H1 (cell line): ENCODE data around the gene TNFAIP8. TPM values are rescaled to one million over a fixed set of nuclear protein-coding genes. Genes with fewer than 3 reads are reported as not detected.

Source experiments
- CTCF ChIA-PET: fragments of 300-600 bp; sonication (Branson Sonifier 250); formaldehyde crosslinking; loops from one replicate; lab custom pipeline; 2021; ENCODE audit not compliant: partially characterized antibody; lab: Charles Lee
- POLR2A ChIA-PET: fragments of 300-600 bp; sonication (Branson Sonifier 250); formaldehyde crosslinking; loops from one replicate; lab custom pipeline; 2021; ENCODE audit warnings: inconsistent platforms; ENCODE audit not compliant: partially characterized antibody; lab: Charles Lee
- DNase-seq, 2 experiments: peaks; one replicate each; pipeline versions ENCODE4 v3.0.0 to v3.0.0-alpha.2; 2010 to 2022; ENCODE audit warnings: low spot score in 2 of 2, low read depth in 1 of 2, mixed read lengths in 1 of 2
- FAIRE-seq: peaks from 2 replicates; lab custom pipeline; 2011; peaks lifted over from hg19 to GRCh38; lab: Jason Lieb, UNC
- H2AFZ ChIP-seq: 2 replicates; pipeline ENCODE4 v1.8.1; 2012; ENCODE audit warnings: low read length, inconsistent platforms
- H2AK5ac ChIP-seq: 2 replicates; pipeline ENCODE4 v1.6.1; 2013; ENCODE audit warnings: low read depth, low read length
- H2BK120ac ChIP-seq: replicated peaks from 2 replicates; pipeline ENCODE3; 2013; ENCODE audit warnings: low read depth, low read length, inconsistent platforms
- H2BK12ac ChIP-seq: 2 replicates; pipeline ENCODE4 v1.6.1; 2013; ENCODE audit warnings: low read depth, low read length
- H2BK15ac ChIP-seq: 2 replicates; pipeline ENCODE4 v1.6.1; 2013; ENCODE audit warnings: low read length
- H2BK20ac ChIP-seq: 2 replicates; pipeline ENCODE4 v1.6.1; 2013; ENCODE audit warnings: low read length
- H2BK5ac ChIP-seq: 2 replicates; pipeline ENCODE4 v1.6.1; 2013; ENCODE audit warnings: low read depth, low read length
- H3K14ac ChIP-seq: 2 replicates; pipeline ENCODE4 v1.6.1; 2013; ENCODE audit warnings: inconsistent platforms; ENCODE audit not compliant: insufficient read length
- H3K18ac ChIP-seq: 2 replicates; pipeline ENCODE4 v1.6.1; 2013; ENCODE audit warnings: low read length; ENCODE audit errors: extremely low read depth
- H3K23ac ChIP-seq: 2 replicates; pipeline ENCODE4 v1.6.1; 2013; ENCODE audit warnings: inconsistent platforms; ENCODE audit not compliant: insufficient read length
- H3K23me2 ChIP-seq: 2 replicates; pipeline ENCODE4 v1.6.1; 2013; ENCODE audit warnings: low read depth, low read length
- H3K27ac ChIP-seq: 2 replicates; pipeline ENCODE4 v1.6.1; 2011; ENCODE audit warnings: low read depth, low read length, inconsistent platforms
- H3K27me3 ChIP-seq, 4 experiments: replicated peaks in 1 of 4; 1 replicate in 1 of 4; 2 replicates in 3 of 4; pipeline versions ENCODE4 v1.6.1 to v1.8.1; 2011 to 2013; ENCODE audit warnings: low read length in 3 of 4, mild to moderate bottlenecking in 3 of 4, inconsistent platforms in 2 of 4, mixed read lengths in 2 of 4, moderate library complexity in 1 of 4; ENCODE audit not compliant: control insufficient read depth in 3 of 4, insufficient read depth in 3 of 4; ENCODE audit errors: extremely low read depth in 1 of 4
- H3K36me3 ChIP-seq, 4 experiments: 2 replicates each; pipeline versions ENCODE4 v1.6.1 to v1.8.1; 2011 to 2013; ENCODE audit warnings: mild to moderate bottlenecking in 4 of 4, low read length in 3 of 4, moderate library complexity in 2 of 4, control low read depth in 1 of 4, inconsistent platforms in 1 of 4; ENCODE audit not compliant: insufficient read depth in 4 of 4, control insufficient read depth in 2 of 4
- H3K4ac ChIP-seq: replicated peaks from 2 replicates; pipeline ENCODE3; 2013; ENCODE audit warnings: low read length, low read depth, mixed read lengths, inconsistent platforms; ENCODE audit not compliant: insufficient read length
- H3K4me1 ChIP-seq, 4 experiments: replicated peaks in 1 of 4; 1 replicate in 1 of 4; 2 replicates in 3 of 4; pipeline versions ENCODE4 v1.6.1 to v1.8.1; 2011 to 2013; ENCODE audit warnings: low read length in 3 of 4, inconsistent platforms in 2 of 4, mixed read lengths in 1 of 4; ENCODE audit not compliant: insufficient read depth in 4 of 4, control insufficient read depth in 3 of 4
- H3K4me2 ChIP-seq, 2 experiments: 2 replicates each; pipeline versions ENCODE4 v1.6.1 to v1.8.1; 2011 to 2013; ENCODE audit warnings: low read depth in 2 of 2, low read length in 2 of 2, control low read depth in 1 of 2, inconsistent platforms in 1 of 2, mild to moderate bottlenecking in 1 of 2; ENCODE audit not compliant: insufficient read depth in 1 of 2
- H3K4me3 ChIP-seq, 4 experiments: fragments of 200-600, 300-600 bp in 1 of 4; sonication (generic), shearing (Covaris generic), sonication (Bioruptor Twin) in 1 of 4; 2 replicates each; pipeline versions ENCODE4 v1.5.1 to v1.8.1; 2011 to 2016; ENCODE audit warnings: low read length in 4 of 4, low read depth in 3 of 4, control low read depth in 2 of 4, inconsistent platforms in 2 of 4, mild to moderate bottlenecking in 2 of 4, mixed read lengths in 1 of 4, moderate library complexity in 1 of 4; ENCODE audit not compliant: insufficient read depth in 2 of 4; ENCODE audit errors: extremely low read depth in 1 of 4
- H3K56ac ChIP-seq: replicated peaks from 2 replicates; pipeline ENCODE3; 2013; ENCODE audit warnings: low read depth, mild to moderate bottlenecking, mixed read lengths, low read length, inconsistent platforms; ENCODE audit not compliant: insufficient read length
- H3K79me1 ChIP-seq: 2 replicates; pipeline ENCODE4 v1.6.1; 2013; ENCODE audit warnings: low read depth, low read length, control low read depth
- H3K79me2 ChIP-seq, 2 experiments: 2 replicates each; pipeline versions ENCODE4 v1.6.1 to v1.8.1; 2012 to 2013; ENCODE audit warnings: low read length in 2 of 2, mild to moderate bottlenecking in 2 of 2, inconsistent platforms in 1 of 2; ENCODE audit not compliant: insufficient read depth in 2 of 2, control insufficient read depth in 1 of 2
- H3K9ac ChIP-seq, 4 experiments: replicated peaks in 1 of 4; 1 replicate in 1 of 4; 2 replicates in 3 of 4; pipeline versions ENCODE4 v1.6.1 to v1.8.1; 2011 to 2013; ENCODE audit warnings: low read depth in 3 of 4, low read length in 3 of 4, control low read depth in 2 of 4, mild to moderate bottlenecking in 2 of 4, moderate library complexity in 2 of 4, inconsistent platforms in 1 of 4; ENCODE audit errors: extremely low read depth in 1 of 4
- H3K9me3 ChIP-seq, 2 experiments: 2 replicates each; pipeline versions ENCODE4 v1.6.1 to v1.8.1; 2012 to 2013; ENCODE audit warnings: mild to moderate bottlenecking in 2 of 2, moderate library complexity in 2 of 2, control low read depth in 1 of 2, inconsistent platforms in 1 of 2, low read depth in 1 of 2, low read length in 1 of 2, mixed read lengths in 1 of 2; ENCODE audit not compliant: insufficient read depth in 2 of 2
- H4K20me1 ChIP-seq, 2 experiments: replicated peaks in 1 of 2; 2 replicates each; pipeline versions ENCODE3 to v1.8.1; 2011 to 2013; ENCODE audit warnings: inconsistent platforms in 2 of 2, low read length in 2 of 2, mild to moderate bottlenecking in 1 of 2; ENCODE audit not compliant: insufficient read depth in 2 of 2, control insufficient read depth in 1 of 2
- H4K5ac ChIP-seq: 2 replicates; pipeline ENCODE4 v1.6.1; 2013; ENCODE audit warnings: low read length, low read depth, mixed read lengths, inconsistent platforms; ENCODE audit not compliant: insufficient read length
- H4K8ac ChIP-seq: 2 replicates; pipeline ENCODE4 v1.8.0; 2013; ENCODE audit warnings: mild to moderate bottlenecking, moderate library complexity, low read length, inconsistent platforms; ENCODE audit not compliant: insufficient read depth; ENCODE audit errors: extremely low read depth
- H4K91ac ChIP-seq: replicated peaks from 2 replicates; pipeline ENCODE3; 2013; ENCODE audit warnings: low read length, mixed read lengths, inconsistent platforms; ENCODE audit not compliant: insufficient read length
- EGR1 ChIP-seq: IDR thresholded peaks from 2 replicates; pipeline ENCODE4 v1.6.1; 2011; ENCODE audit warnings: low read depth, low read length, borderline replicate concordance
- GABPA ChIP-seq: IDR thresholded peaks from 2 replicates; pipeline ENCODE4 v1.6.1; 2011; ENCODE audit warnings: mild to moderate bottlenecking, low read length, moderate library complexity, borderline replicate concordance; ENCODE audit not compliant: insufficient read depth
- GTF2F1 ChIP-seq: IDR thresholded peaks from 2 replicates; pipeline ENCODE4 v1.6.1; 2012; ENCODE audit warnings: low read depth, low read length, improper control_type of control experiment, borderline replicate concordance
- NANOG ChIP-seq: IDR thresholded peaks from 2 replicates; pipeline ENCODE4 v1.6.1; 2011; ENCODE audit warnings: low read length, low read depth, mild to moderate bottlenecking, inconsistent platforms; ENCODE audit not compliant: insufficient read depth, poor library complexity, severe bottlenecking
- PHF8 ChIP-seq: fragments of 200-600 bp; sonication (generic); conservative IDR thresholded peaks from 2 replicates; pipeline ENCODE4 v1.7.1; 2012; ENCODE audit warnings: low read depth, mild to moderate bottlenecking, inconsistent platforms, low read length, moderate library complexity
- RFX5 ChIP-seq: IDR thresholded peaks from 2 replicates; pipeline ENCODE4 v1.6.1; 2011; ENCODE audit warnings: low read depth, low read length, improper control_type of control experiment, borderline replicate concordance
- RXRA ChIP-seq: IDR thresholded peaks from 2 replicates; pipeline ENCODE4 v1.6.1; 2011; ENCODE audit warnings: low read depth, mild to moderate bottlenecking, low read length, moderate library complexity; ENCODE audit not compliant: insufficient read depth
- SAP30 ChIP-seq: fragments of 300-600 bp; sonication (generic); IDR thresholded peaks from 2 replicates; pipeline ENCODE4 v1.7.1; 2012; ENCODE audit warnings: low read length, moderate library complexity, mild to moderate bottlenecking, inconsistent platforms; ENCODE audit not compliant: insufficient read depth, insufficient replicate concordance
- SIN3A ChIP-seq, 2 experiments: IDR thresholded peaks in 1 of 2; conservative IDR thresholded peaks in 1 of 2; 2 replicates each; pipeline ENCODE4 v1.6.1; 2011 to 2012; ENCODE audit warnings: low read length in 2 of 2, improper control_type of control experiment in 1 of 2, low read depth in 1 of 2, mild to moderate bottlenecking in 1 of 2
- SIRT6 ChIP-seq: IDR thresholded peaks from one replicate; pipeline ENCODE4 v1.7.1; 2012; ENCODE audit warnings: low read length, inconsistent platforms
- TAF7 ChIP-seq: optimal IDR thresholded peaks from 2 replicates; pipeline ENCODE3; 2011; ENCODE audit warnings: low read depth, mild to moderate bottlenecking, inconsistent platforms, low read length, moderate library complexity, borderline replicate concordance
- TEAD4 ChIP-seq: IDR thresholded peaks from 2 replicates; pipeline ENCODE4 v1.6.1; 2012; ENCODE audit warnings: low read depth, low read length, inconsistent platforms, mixed read lengths
- WGBS, 2 experiments: shearing (Covaris generic) in 1 of 2; methylation state at CpG; one replicate each; pipeline versions ENCODE4 v1.1.6 to v1.1.7; 2013 to 2015; ENCODE audit warnings: low lambda C conversion rate in 2 of 2, mixed read lengths in 2 of 2, inconsistent platforms in 1 of 2, low coverage in 1 of 2, missing lambda C conversion rate in 1 of 2; ENCODE audit not compliant: insufficient replicate concordance in 2 of 2, insufficient coverage in 1 of 2, insufficient read length in 1 of 2; ENCODE audit errors: extremely low coverage in 1 of 2, missing lambda C conversion rate in 1 of 2; 5-methylcytosine and 5-hydroxymethylcytosine counted together
- polyA plus RNA-seq, 7 experiments: library from polyadenylated mRNA; depleted of rRNA in 3 of 7; stranded (reverse) in 5 of 7; unstranded in 2 of 7; fragments of >200 nt in 5 of 7; fragments of 200-250 nt in 2 of 7; gene quantifications; 1 replicate in 5 of 7; 2 replicates in 1 of 7; 4 replicates in 1 of 7; pipeline versions ENCODE4 v1.2.1 to v1.2.3, GENCODE V29; 2011 to 2013; ENCODE audit warnings: missing spikeins in 2 of 7, mixed read lengths in 2 of 7
- total RNA-seq: library from RNA; stranded (reverse); fragmentation: NEBNext Ultra II Directional; extraction: Animal tissue kit (Norgen Biotek cat#: 25700); gene quantifications from 2 replicates; pipeline ENCODE4 v1.2.1, GENCODE V29; 2021

The TNFAIP8 gene
- total and polyA plus RNA-seq, 2 of the 8 experiments (the other 6 are each of a cell fraction or from before 2014, with no cell fraction given): 12.4 to 19.3 TPM

DNA sequence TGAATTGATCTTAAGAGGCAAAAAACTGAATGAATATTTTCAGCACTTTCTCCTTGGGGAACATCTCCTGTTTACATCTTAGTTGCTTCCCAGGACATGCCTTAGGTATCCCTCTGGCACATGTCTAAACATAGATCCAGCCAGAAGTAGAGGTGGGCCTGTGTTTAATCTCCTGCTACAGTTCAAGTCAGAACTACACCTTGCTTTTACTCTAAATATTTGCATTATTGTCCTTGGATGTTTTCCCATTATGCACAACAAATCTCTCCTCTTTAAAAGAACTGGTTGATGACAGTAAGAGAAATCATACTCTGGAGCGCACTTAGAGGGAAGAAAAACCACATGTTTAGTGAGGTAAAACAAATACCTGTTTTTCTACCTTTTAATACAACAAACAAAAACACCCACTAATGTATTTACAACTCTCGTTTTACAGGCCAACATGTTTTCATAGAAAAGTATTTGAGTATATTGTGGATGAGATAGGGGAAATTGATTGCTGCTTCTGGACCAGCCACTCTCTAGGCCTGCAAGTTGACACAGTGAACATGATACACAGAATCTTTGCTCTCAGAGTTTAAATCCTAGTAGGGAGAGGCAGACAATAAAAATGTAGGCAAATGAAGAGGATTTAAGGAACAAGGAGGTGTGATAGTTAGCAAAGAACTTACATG lies 32.3 kb downstream of the TNFAIP8 start:
- Histone ChIP-seq H3K23ac (no peak overlapping the region), H3K36me3 (no peaks in the 10 kb centered on the region; a peak in 1 of 8 replicates), H4K91ac (no peak overlapping the region), H3K9ac (no peak overlapping the region), H2BK15ac (no peak overlapping the region), H3K14ac (no peak overlapping the region), H3K4me2 (no peak overlapping the region), H2BK5ac (no peak overlapping the region), H3K79me1 (0 out of 2 replicates have a peak, but pooled peaks cover 2% of the 10 kb centered on the region), H2BK20ac (no peak overlapping the region), H3K18ac (no peak overlapping the region), H2BK120ac (no peak overlapping the region), H3K27me3 (no peaks in the 10 kb centered on the region), H2AFZ (no peak overlapping the region), H4K20me1 (peaks cover 0 to 1% of the 10 kb centered on the region in 2 experiments), H3K27ac (no peak overlapping the region), H3K4me3 (no peak overlapping the region), H4K8ac (no peak overlapping the region), H3K79me2 (no peaks in the 10 kb centered on the region; a peak in 1 of 4 replicates), H2AK5ac (no peak overlapping the region), H4K5ac (no peak overlapping the region), H3K4ac (no peak overlapping the region), H3K4me1 (peaks cover 0 to 9% (median 4%) of the 10 kb centered on the region in 4 experiments; a peak in 2 of 7 replicates), H3K56ac (no peak overlapping the region), H2BK12ac (no peak overlapping the region), H3K9me3 (no peaks in the 10 kb centered on the region), H3K23me2 (no peaks in the 10 kb centered on the region)
- FAIRE-seq: no peak
- 86% methylated on average over 2 of the region's 2 CpGs; no CpG with 5 or more reads in 1 of the 2 experiments for WGBS, 2 experiments
- DNase-seq: no peak
- ChIA-PET CTCF (no interaction called here), POLR2A (no interaction called here)
- TF ChIP-seq PHF8 (no peak), RXRA (no peak), SIRT6 (no peak), SAP30 (no peak), EGR1 (no peak), GTF2F1 (no peak), SIN3A (conservative IDR thresholded peaks at IDR 0.05 in 1 of 2, IDR thresholded peaks at IDR 0.05 in 1 of 2; ENCODE audit: low read depth in 1 of 2, low read length in 2 of 2) (no peak), TAF7 (no peak), NANOG (no peak), TEAD4 (no peak), GABPA (no peak), RFX5 (no peak)
